K562 (cell line): ENCODE data around the gene ATP5MK. TPM values are rescaled to one million over a fixed set of nuclear protein-coding genes. Genes with fewer than 3 reads are reported as not detected.

Experiments used
- CAMTA2 ChIP-seq: fragments of 250-450 bp; sonication (Bioruptor Pico); conservative IDR thresholded peaks from 2 replicates; pipeline ENCODE4 v1.5.1; 2022
- FOXA1 ChIP-seq: fragments of 450-650 bp; IDR thresholded peaks from 2 replicates; pipeline ENCODE4 v1.6.1; 2016; ENCODE audit warnings: mild to moderate bottlenecking, borderline replicate concordance
- HINFP ChIP-seq: fragments of 450-650 bp; conservative IDR thresholded peaks from 2 replicates; pipeline ENCODE4 v1.6.1; 2016; ENCODE audit warnings: missing genetic modification characterization, low read depth, mild to moderate bottlenecking, control low read depth, missing compliant biosample characterization
- KLF1 ChIP-seq: fragments of 450-650 bp; IDR thresholded peaks from 2 replicates; pipeline ENCODE4 v1.6.1; 2016; ENCODE audit warnings: missing genetic modification characterization, missing compliant biosample characterization
- LEF1 ChIP-seq: fragments of 450-650 bp; IDR thresholded peaks from 2 replicates; pipeline ENCODE4 v1.6.1; 2016; ENCODE audit warnings: mild to moderate bottlenecking
- MCM2 ChIP-seq: fragments of 450-650 bp; IDR thresholded peaks from 2 replicates; pipeline ENCODE4 v1.6.1; 2017; ENCODE audit warnings: low read depth, mild to moderate bottlenecking
- MYBL2 ChIP-seq, 2 experiments: fragments of 450-650 bp in 1 of 2; sonication (generic) in 1 of 2; formaldehyde crosslinking in 1 of 2; IDR thresholded peaks; 2 replicates each; pipeline versions ENCODE4 v1.6.1 to v1.8.1; 2017 to 2022; ENCODE audit warnings: borderline replicate concordance in 1 of 2, inconsistent platforms in 1 of 2, low read depth in 1 of 2, mild to moderate bottlenecking in 1 of 2, missing genetic modification reagents in 1 of 2, moderate library complexity in 1 of 2
- NR0B1 ChIP-seq: fragments of 450-650 bp; IDR thresholded peaks from one replicate; pipeline ENCODE4 v1.6.1; 2018; ENCODE audit warnings: mild to moderate bottlenecking, moderate library complexity; ENCODE audit not compliant: partially characterized antibody
- POU5F1 ChIP-seq: fragments of 150-350 bp; IDR thresholded peaks from 2 replicates; pipeline ENCODE4 v1.6.1; 2014; ENCODE audit warnings: borderline replicate concordance, low read length, low read depth, mild to moderate bottlenecking; ENCODE audit not compliant: partially characterized antibody
- RBBP5 ChIP-seq: fragments of 200-600 bp; sonication (generic); IDR thresholded peaks from 2 replicates; pipeline ENCODE4 v1.6.1; 2012; ENCODE audit warnings: borderline replicate concordance, mild to moderate bottlenecking, low read length, control low read depth, inconsistent platforms; ENCODE audit not compliant: insufficient read depth, poor library complexity, severe bottlenecking
- RFX1 ChIP-seq: fragments of 450-650 bp; IDR thresholded peaks from 2 replicates; pipeline ENCODE4 v1.6.1; 2016; ENCODE audit warnings: mild to moderate bottlenecking, moderate library complexity
- STAT5B ChIP-seq: fragments of 250-450 bp; sonication (Bioruptor Pico); IDR thresholded peaks from 2 replicates; pipeline ENCODE4 v1.8.0; 2021; ENCODE audit warnings: mild to moderate bottlenecking, inconsistent platforms
- TEAD2 ChIP-seq: fragments of 450-650 bp; IDR thresholded peaks from 2 replicates; pipeline ENCODE4 v1.6.1; 2016; ENCODE audit warnings: missing genetic modification characterization, control low read depth, missing compliant biosample characterization
- ZBTB7A ChIP-seq: IDR thresholded peaks from 2 replicates; pipeline ENCODE4 v1.6.1; 2011; ENCODE audit warnings: low read depth, mild to moderate bottlenecking, low read length, moderate library complexity, borderline replicate concordance; ENCODE audit not compliant: control insufficient read depth
- ZNF24 ChIP-seq: fragments of 450-650 bp; IDR thresholded peaks from 2 replicates; pipeline ENCODE4 v1.6.1; 2016
- ZNF41 ChIP-seq: fragments of 250-450 bp; sonication (Bioruptor Pico); conservative IDR thresholded peaks from 2 replicates; pipeline ENCODE4 v1.4.0; 2020; ENCODE audit warnings: mild to moderate bottlenecking
- ZNF707 ChIP-seq: fragments of 250-450 bp; sonication (Bioruptor Pico); conservative IDR thresholded peaks from 2 replicates; pipeline ENCODE4 v1.8.0; 2022; ENCODE audit warnings: inconsistent platforms, mild to moderate bottlenecking, moderate library complexity
- polyA plus RNA-seq, 8 experiments: library from polyadenylated mRNA; depleted of rRNA in 4 of 8; stranded (reverse) in 5 of 8; unstranded in 3 of 8; fragments of >200 nt; fragmentation: Nextera tagmentation in 2 of 8; fragmentation: Illumina TruSeq in 1 of 8; extraction: Ambion mirVana in 2 of 8; extraction: Trizol in 1 of 8; gene quantifications; 2 replicates each; pipeline versions ENCODE4 v1.2.1 to v1.2.3, GENCODE V29; 2011 to 2014; ENCODE audit warnings: inconsistent platforms in 1 of 8, missing spikeins in 1 of 8
- total RNA-seq, 7 experiments: library from RNA; depleted of rRNA in 6 of 7; stranded (reverse); fragments of >200 nt in 6 of 7; fragmentation: Illumina TruSeq in 2 of 7; extraction: Trizol in 2 of 7; gene quantifications; 2 replicates each; pipeline versions ENCODE4 v1.2.1 to v1.2.3, GENCODE V29; 2011 to 2021; ENCODE audit warnings: low replicate concordance in 1 of 7
- TF ChIP-seq, protein P1 (sequence below): fragments of 250-450 bp; sonication (Bioruptor Pico); IDR thresholded peaks from 2 replicates; pipeline ENCODE4 v1.5.0; 2022; ENCODE audit warnings: mild to moderate bottlenecking

The ATP5MK gene
- total and polyA plus RNA-seq, 9 of the 15 experiments (the other 6 are each of a cell fraction or from before 2014, with no cell fraction given): 182 to 1,810 (median 741) TPM

GRCh38 chr10:103367782-103368518 is 28.3 kb downstream of the ATP5MK start, which contains the start of gene TAF5 (continued):
- peak; percentile 59 for TF ChIP-seq MYBL2 (IDR thresholded peaks at IDR 0.05; ENCODE audit: low read depth)
- no peak for TF ChIP-seq MYBL2 (CRISPR knock-in tag; IDR thresholded peaks at IDR 0.05; ENCODE audit: borderline replicate concordance)
- TF ChIP-seq CAMTA2 (CRISPR knock-in tag): 0 out of 2 replicates have a peak, but pooled peaks have one; percentile 58
- TF ChIP-seq HINFP: no peak
- TF ChIP-seq ZNF41: no peak
- TF ChIP-seq ZBTB7A: peak; percentile 39; the same call in 1 of the 2 replicates
- TF ChIP-seq MCM2: no peak
- no peak for TF ChIP-seq KLF1 (tag)
- no peak for TF ChIP-seq ZNF707
- TF ChIP-seq, protein P1, sequence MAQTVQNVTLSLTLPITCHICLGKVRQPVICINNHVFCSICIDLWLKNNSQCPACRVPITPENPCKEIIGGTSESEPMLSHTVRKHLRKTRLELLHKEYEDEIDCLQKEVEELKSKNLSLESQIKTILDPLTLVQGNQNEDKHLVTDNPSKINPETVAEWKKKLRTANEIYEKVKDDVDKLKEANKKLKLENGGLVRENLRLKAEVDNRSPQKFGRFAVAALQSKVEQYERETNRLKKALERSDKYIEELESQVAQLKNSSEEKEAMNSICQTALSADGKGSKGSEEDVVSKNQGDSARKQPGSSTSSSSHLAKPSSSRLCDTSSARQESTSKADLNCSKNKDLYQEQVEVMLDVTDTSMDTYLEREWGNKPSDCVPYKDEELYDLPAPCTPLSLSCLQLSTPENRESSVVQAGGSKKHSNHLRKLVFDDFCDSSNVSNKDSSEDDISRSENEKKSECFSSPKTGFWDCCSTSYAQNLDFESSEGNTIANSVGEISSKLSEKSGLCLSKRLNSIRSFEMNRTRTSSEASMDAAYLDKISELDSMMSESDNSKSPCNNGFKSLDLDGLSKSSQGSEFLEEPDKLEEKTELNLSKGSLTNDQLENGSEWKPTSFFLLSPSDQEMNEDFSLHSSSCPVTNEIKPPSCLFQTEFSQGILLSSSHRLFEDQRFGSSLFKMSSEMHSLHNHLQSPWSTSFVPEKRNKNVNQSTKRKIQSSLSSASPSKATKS (CRISPR knock-in tag): no peak
- no peak for TF ChIP-seq NR0B1
- TF ChIP-seq FOXA1: no peak
- no peak for TF ChIP-seq STAT5B (CRISPR knock-in tag)
- TF ChIP-seq POU5F1: no peak
- peak; percentile 61 for TF ChIP-seq RBBP5
- no peak for TF ChIP-seq TEAD2
- no peak for TF ChIP-seq LEF1
- no peak for TF ChIP-seq RFX1
- TF ChIP-seq ZNF24: no peak
